Measurements from ENCODE around the gene ADAMTS17.

- TF ChIP-seq YY1 (IDR thresholded peaks at IDR 0.05; ENCODE audit: low read depth), result no peak
- TF ChIP-seq REST (IDR thresholded peaks at IDR 0.05; ENCODE audit: low read depth), result no peak
- no peak for TF ChIP-seq NFIC (IDR thresholded peaks at IDR 0.05)
- TF ChIP-seq MAX (IDR thresholded peaks at IDR 0.05), result no peak
Observed at GRCh38 chr15:100336061-100336460, 5.7 kb downstream of the ADAMTS17 start.

All from Ishikawa (cell line).